ENCODE results near the gene FAM162B.

DNA sequence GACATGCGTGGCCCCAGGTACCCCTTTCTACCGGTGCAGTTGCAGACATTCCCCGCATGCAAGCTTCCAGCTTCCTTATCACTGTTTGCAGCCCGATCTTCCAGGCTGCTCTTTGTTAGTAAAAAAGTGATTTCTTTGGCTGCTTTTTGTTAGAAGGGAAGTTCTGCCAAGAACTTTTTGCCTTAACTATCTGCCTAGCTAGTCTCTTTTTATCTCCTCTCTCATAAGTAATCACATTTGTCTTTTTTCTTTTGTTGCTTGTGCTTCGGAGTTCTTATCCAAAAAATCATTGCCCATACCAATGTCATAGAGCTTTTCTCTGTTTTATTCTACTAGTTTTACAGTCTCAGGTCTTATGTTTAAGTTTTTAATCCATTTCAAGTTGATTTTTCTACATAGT lies 20.3 kb downstream of the FAM162B start:
- TF ChIP-seq NFIC (IDR thresholded peaks at IDR 0.05) (no peak), EP300 (IDR thresholded peaks at IDR 0.05; ENCODE audit: borderline replicate concordance) (no peak), TAF1 (IDR thresholded peaks at IDR 0.05; ENCODE audit: low read depth) (no peak), MAX (IDR thresholded peaks at IDR 0.05) (no peak), CEBPB (IDR thresholded peaks at IDR 0.05) (no peak), YY1 (IDR thresholded peaks at IDR 0.05; ENCODE audit: low read depth) (no peak), TEAD4 (IDR thresholded peaks at IDR 0.05) (no peak)
- TF ChIP-seq, protein P1, sequence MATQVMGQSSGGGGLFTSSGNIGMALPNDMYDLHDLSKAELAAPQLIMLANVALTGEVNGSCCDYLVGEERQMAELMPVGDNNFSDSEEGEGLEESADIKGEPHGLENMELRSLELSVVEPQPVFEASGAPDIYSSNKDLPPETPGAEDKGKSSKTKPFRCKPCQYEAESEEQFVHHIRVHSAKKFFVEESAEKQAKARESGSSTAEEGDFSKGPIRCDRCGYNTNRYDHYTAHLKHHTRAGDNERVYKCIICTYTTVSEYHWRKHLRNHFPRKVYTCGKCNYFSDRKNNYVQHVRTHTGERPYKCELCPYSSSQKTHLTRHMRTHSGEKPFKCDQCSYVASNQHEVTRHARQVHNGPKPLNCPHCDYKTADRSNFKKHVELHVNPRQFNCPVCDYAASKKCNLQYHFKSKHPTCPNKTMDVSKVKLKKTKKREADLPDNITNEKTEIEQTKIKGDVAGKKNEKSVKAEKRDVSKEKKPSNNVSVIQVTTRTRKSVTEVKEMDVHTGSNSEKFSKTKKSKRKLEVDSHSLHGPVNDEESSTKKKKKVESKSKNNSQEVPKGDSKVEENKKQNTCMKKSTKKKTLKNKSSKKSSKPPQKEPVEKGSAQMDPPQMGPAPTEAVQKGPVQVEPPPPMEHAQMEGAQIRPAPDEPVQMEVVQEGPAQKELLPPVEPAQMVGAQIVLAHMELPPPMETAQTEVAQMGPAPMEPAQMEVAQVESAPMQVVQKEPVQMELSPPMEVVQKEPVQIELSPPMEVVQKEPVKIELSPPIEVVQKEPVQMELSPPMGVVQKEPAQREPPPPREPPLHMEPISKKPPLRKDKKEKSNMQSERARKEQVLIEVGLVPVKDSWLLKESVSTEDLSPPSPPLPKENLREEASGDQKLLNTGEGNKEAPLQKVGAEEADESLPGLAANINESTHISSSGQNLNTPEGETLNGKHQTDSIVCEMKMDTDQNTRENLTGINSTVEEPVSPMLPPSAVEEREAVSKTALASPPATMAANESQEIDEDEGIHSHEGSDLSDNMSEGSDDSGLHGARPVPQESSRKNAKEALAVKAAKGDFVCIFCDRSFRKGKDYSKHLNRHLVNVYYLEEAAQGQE (IDR thresholded peaks at IDR 0.05; ENCODE audit: low read depth): no peak

All from Ishikawa (cell line).